Measurements from ENCODE around the gene SPATS2.

- TF ChIP-seq EZH2 (IDR thresholded peaks at IDR 0.05; ENCODE audit: borderline replicate concordance, low read length): no peak
- no peak for TF ChIP-seq CTCF (IDR thresholded peaks at IDR 0.05; ENCODE audit: low read length)
These were observed 167.5 kb downstream of the SPATS2 start for GRCh38 chr12:49534731-49535278.

All from OCI-LY1 (cell line).